ENCODE measurements around the gene NUP98.

NUP98 gene

DNA sequence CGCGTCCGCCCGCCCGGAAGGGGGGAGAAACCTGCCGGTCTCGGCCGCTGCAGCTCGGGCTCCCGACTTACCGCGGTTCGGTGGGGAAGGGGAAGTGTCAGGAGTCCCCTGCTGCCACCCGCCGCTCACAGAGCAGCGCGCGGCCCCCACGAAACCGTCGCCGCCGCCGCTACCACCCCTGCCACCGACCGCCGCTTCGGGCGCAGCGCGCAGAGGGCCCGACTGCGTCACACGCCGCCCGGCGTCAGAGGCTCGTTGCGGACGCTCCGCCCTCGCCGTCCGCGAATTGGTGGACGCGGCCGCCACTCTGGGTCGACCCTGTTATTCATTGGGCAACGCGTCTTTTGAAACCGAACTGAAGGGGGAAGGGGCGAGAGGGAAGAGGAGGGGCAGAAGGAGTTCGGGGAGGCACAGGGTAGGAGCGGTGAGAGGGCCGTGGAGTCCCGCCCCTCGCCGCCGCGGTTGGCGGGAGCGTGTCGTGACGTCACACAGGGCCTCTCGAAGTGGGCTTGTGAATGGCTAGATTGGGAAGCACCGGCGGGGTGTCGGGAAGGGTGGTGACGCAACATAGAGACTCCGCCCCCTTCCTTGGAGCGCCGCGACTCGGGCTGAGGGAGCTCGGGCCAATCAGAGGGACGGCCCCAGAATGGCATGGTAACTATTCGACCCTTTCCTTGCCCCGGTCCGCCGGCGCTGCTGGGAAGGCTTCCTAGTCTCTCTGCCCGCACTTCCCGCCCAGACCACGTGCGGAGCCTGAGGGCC, at the start of gene NUP98:
Gene NUP98, minus strand, starts transcription at position 226 of the 762 bp plus-strand sequence. CDS start 15,437 bp downstream, outside the sequence.
- Mint-ChIP-seq H3K36me3 (peaks cover 10% of the 10 kb centered on the region), H3K27ac (peak within 1 kb of the TSS; percentile 99), H3K9me3 (no peaks in the 10 kb centered on the region), H3K4me3 (peak within 1 kb of the TSS; percentile 99), H3K4me1 (peaks cover 45% of the 10 kb centered on the region), H3K27me3 (no peaks in the 10 kb centered on the region)

DNA sequence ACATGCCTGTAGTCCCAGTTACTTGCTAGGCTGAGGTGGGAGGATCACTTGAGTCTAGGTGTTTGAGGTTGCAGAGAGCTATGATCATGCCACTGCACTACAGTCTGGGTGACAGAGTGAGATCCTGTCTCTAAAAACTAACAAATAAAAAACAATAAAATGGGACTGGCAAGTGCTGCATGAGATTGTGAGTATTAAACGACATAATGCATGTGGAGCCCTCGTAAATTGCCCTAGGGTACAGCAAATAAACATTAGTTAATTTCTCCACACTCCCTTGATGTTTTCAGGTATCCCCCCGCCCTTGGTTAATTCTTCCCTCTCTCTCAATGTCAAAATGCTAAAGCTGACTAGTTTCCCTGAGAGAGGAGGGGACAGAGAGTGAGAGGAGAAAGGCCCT, 48.3 kb upstream of the NUP98 start:
- H3K36me3 Mint-ChIP-seq: no peaks in the 10 kb centered on the region
- peaks cover 51% of the 10 kb centered on the region for H3K4me1 Mint-ChIP-seq
- no peak overlapping the region for H3K4me3 Mint-ChIP-seq
- H3K27me3 Mint-ChIP-seq: no peaks in the 10 kb centered on the region
- no peak overlapping the region for H3K27ac Mint-ChIP-seq
- no peaks in the 10 kb centered on the region for H3K9me3 Mint-ChIP-seq

GRCh38 chr11:3845246-3845645, 47.9 kb upstream of the NUP98 start:
- Mint-ChIP-seq H3K36me3 (no peaks in the 10 kb centered on the region), H3K4me1 (peaks cover 51% of the 10 kb centered on the region), H3K4me3 (no peak overlapping the region), H3K9me3 (no peaks in the 10 kb centered on the region), H3K27me3 (no peaks in the 10 kb centered on the region), H3K27ac (no peak overlapping the region)

DNA sequence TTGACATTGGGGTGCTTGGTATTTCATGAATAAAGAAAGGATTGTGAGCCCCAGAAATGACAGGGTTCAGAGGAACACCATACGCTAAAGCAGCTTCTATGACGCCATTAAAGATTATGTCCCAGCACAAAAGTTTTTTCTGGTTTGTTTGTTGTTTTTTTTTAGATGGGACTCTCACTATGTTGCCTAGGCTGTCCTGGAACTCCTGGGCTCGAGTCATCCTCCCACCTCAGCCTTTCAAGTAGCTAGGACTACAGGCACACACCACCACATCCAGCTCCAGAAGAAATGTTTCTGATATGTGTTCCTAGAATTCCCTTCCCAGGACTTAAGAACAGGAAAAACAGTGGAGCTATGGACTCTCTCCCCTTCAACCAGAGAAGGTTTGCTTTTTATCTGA, 46.0 kb upstream of the NUP98 start:
- Mint-ChIP-seq H3K4me3 (peak overlapping the region; percentile 19), H3K27ac (peak overlapping the region; percentile 80)

DNA sequence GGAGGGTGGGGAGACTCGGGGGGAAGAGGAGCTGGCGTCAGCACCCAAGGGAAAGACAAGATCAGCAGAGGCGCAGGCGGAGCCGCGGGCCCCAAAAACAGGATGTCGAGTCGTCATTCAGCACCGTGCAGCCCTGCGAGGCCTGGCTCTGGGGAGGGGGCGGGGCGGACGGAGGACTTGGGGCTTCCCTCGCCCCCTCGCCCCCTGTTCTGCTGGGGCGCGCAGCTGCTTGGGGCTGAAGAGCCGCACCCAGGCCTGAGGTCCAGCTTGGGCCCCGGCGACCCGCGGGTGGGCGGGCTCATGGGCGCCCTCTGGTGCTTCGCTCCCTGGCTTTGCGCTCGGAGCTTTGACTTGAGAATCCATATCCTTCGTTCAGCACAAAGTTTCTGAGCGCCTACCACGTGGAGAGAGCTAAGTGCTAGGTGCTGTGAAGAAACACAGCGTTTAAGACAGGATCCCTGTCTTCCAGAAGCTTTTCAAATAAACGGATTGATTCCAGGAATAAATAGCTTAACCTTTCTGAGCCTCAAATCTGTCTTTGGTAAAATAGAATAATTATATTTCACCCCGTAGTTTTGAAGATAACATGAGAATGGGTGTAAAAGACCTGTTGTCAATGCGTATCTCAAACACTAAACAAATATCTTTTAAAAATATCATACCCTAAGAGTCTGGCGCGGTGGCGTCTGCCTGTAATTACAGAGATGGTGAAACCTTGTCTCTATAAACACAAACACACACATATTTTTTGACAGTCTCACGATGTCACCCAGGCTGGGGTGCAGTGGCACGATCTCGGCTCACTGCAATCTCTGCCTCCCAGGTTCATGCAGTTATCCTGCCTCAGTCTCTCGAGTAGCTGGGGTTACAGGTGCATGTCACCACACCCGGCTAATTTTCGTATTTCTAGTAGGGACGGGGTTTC, 44.3 kb upstream of the NUP98 start:
- peaks cover 12% of the 10 kb centered on the region for H3K36me3 Mint-ChIP-seq
- H3K4me3 Mint-ChIP-seq: peak overlapping the region; percentile 85
- H3K27ac Mint-ChIP-seq: peak overlapping the region; percentile 94
- H3K27me3 Mint-ChIP-seq: no peaks in the 10 kb centered on the region
- no peaks in the 10 kb centered on the region for H3K9me3 Mint-ChIP-seq
- peaks cover 54% of the 10 kb centered on the region for H3K4me1 Mint-ChIP-seq

More for the DNA sequence above, 46.0 kb upstream of the NUP98 start:
- Mint-ChIP-seq H3K27me3 (no peaks in the 10 kb centered on the region), H3K9me3 (no peaks in the 10 kb centered on the region), H3K4me1 (peaks cover 42% of the 10 kb centered on the region), H3K36me3 (peaks cover 7% of the 10 kb centered on the region)

GRCh38 chr11:3840870-3841425, 43.6 kb upstream of the NUP98 start, which contains the start of gene RHOG:
RHOG (minus strand) TSS chr11:3840959; CDS start chr11:3828138, 12,821 bp downstream.
- peaks cover 58% of the 10 kb centered on the region for H3K4me1 Mint-ChIP-seq
- peak within 1 kb of the TSS; percentile 91 for H3K4me3 Mint-ChIP-seq
- H3K27me3 Mint-ChIP-seq: no peaks in the 10 kb centered on the region
- peaks cover 12% of the 10 kb centered on the region for H3K36me3 Mint-ChIP-seq
- H3K9me3 Mint-ChIP-seq: no peaks in the 10 kb centered on the region
- peak within 1 kb of the TSS; percentile 94 for H3K27ac Mint-ChIP-seq

DNA sequence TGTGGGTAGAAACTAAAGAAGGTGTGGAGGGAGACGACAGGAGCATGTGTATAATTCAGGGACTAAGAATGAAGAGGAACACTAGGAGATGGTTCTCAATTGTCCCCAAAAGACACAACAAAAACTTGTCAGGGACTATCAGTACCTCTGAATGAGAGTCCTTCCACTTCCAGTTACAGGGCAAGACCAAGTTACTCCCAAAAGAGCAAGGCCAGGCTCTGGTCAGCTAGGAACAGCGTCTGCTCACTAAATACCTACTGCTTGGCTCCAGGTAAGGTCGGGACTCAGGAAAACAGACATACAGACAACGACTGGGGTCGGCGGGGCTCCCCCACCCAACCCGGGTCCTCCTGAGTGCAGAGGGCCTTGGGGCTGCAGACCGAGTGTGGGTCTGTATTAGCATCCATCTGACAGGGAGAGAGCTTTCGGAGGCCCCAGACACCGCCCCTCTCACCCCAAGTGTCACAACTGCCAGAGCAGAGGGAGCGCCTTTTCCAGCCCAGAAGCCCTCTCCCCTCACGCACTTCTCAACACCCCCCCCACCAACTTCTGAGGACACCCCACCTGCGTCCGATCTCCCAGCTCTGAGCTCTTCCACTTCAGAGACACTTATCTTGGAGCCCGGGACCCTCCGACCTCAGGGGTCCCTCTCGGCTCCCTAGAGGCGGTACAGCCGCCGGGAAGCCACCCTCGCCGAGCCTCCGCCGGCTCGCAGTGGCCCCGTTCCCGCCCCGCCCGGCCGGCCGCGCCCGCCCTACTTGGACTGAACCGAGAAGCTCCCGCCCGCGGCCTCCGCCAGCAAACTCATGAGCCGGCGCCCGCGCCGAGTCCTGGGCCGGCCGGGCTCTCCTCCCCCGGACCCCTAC, 42.9 kb upstream of the NUP98 start:
- peak overlapping the region; percentile 91 for H3K4me3 Mint-ChIP-seq
- H3K36me3 Mint-ChIP-seq: peaks cover 17% of the 10 kb centered on the region
- no peaks in the 10 kb centered on the region for H3K9me3 Mint-ChIP-seq
- peaks cover 58% of the 10 kb centered on the region for H3K4me1 Mint-ChIP-seq
- peak overlapping the region; percentile 94 for H3K27ac Mint-ChIP-seq
- H3K27me3 Mint-ChIP-seq: no peaks in the 10 kb centered on the region

DNA sequence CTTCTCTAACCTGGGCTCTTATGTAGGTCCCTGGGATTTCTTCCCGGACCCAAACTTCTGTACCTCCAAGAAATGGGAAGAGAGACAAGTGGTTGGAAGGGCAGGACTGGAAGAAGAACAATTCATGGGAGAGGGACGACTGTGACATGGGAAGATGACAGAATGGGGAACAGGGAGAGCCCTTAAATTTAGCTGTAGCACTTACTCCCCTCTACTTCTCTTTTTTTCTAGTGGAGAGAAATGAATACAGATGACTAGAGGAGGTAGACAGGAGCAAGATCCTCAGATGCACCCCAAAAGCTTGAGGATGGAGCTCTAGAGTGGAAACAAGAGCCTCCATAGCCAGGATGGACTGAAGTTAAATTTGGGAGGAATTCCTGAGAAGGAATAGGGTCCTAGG, 41.1 kb upstream of the NUP98 start:
- H3K27me3 Mint-ChIP-seq: no peaks in the 10 kb centered on the region
- H3K4me3 Mint-ChIP-seq: peak overlapping the region; percentile 91
- no peaks in the 10 kb centered on the region for H3K9me3 Mint-ChIP-seq
- peaks cover 62% of the 10 kb centered on the region for H3K4me1 Mint-ChIP-seq
- peak overlapping the region; percentile 95 for H3K27ac Mint-ChIP-seq
- peaks cover 26% of the 10 kb centered on the region for H3K36me3 Mint-ChIP-seq

GRCh38 chr11:3837793-3838192, 40.4 kb upstream of the NUP98 start:
- peaks cover 62% of the 10 kb centered on the region for H3K4me1 Mint-ChIP-seq
- H3K27me3 Mint-ChIP-seq: no peaks in the 10 kb centered on the region
- H3K9me3 Mint-ChIP-seq: no peaks in the 10 kb centered on the region
- peaks cover 26% of the 10 kb centered on the region for H3K36me3 Mint-ChIP-seq
- peak overlapping the region; percentile 95 for H3K27ac Mint-ChIP-seq
- H3K4me3 Mint-ChIP-seq: peak overlapping the region; percentile 91

DNA sequence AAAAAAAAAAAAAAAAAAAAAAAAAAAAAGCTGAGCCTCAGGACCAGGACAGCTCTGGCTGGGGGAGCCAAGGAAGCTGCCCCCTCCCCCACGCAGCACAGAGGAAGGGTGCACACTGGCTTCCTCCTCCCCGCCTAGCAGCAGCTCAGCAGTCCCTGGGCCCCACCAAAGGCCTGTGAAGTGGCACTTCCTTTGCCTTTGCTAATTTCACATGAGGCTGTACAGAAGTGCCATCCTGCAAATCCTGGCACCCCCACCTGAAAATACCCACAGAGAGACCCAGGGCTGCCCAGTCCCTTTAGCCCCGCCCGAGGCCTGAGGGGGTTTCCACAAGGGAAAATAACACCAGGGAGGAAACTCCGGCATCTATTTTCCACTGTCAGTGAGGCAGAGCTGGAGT, 39.5 kb upstream of the NUP98 start:
- peaks cover 65% of the 10 kb centered on the region for H3K4me1 Mint-ChIP-seq
- H3K9me3 Mint-ChIP-seq: no peaks in the 10 kb centered on the region
- peak overlapping the region; percentile 91 for H3K4me3 Mint-ChIP-seq
- no peaks in the 10 kb centered on the region for H3K27me3 Mint-ChIP-seq
- peaks cover 26% of the 10 kb centered on the region for H3K36me3 Mint-ChIP-seq
- peak overlapping the region; percentile 95 for H3K27ac Mint-ChIP-seq

GRCh38 chr11:3835751-3836150, 38.4 kb upstream of the NUP98 start:
- Mint-ChIP-seq H3K27me3 (no peaks in the 10 kb centered on the region), H3K4me3 (peak overlapping the region; percentile 91), H3K27ac (peak overlapping the region; percentile 96), H3K36me3 (peaks cover 33% of the 10 kb centered on the region), H3K4me1 (peaks cover 74% of the 10 kb centered on the region), H3K9me3 (no peaks in the 10 kb centered on the region)

- no peaks in the 10 kb centered on the region for H3K27me3 Mint-ChIP-seq
- no peaks in the 10 kb centered on the region for H3K9me3 Mint-ChIP-seq
- peaks cover 82% of the 10 kb centered on the region for H3K4me1 Mint-ChIP-seq
- H3K36me3 Mint-ChIP-seq: peaks cover 33% of the 10 kb centered on the region
- peak overlapping the region; percentile 91 for H3K4me3 Mint-ChIP-seq
- peak overlapping the region; percentile 96 for H3K27ac Mint-ChIP-seq
Measured at GRCh38 chr11:3834664-3835461, 37.5 kb upstream of the NUP98 start.

DNA sequence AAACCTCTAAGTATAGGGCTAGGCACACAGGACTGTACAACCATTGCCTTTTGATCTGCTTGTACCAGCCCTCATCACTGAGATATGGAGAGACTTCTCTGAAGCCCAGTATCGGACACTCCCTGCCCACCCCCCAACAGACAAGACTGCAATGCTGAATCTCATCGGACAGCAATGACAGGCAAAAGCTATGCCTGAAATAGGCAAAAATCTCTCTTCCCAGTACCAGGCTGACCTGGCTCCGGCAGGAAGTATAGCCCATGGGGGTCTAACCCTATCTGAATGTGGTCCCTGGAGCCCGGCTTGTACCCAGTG, 37.0 kb upstream of the NUP98 start:
- H3K4me3 Mint-ChIP-seq: peak overlapping the region; percentile 91
- peaks cover 82% of the 10 kb centered on the region for H3K4me1 Mint-ChIP-seq
- H3K36me3 Mint-ChIP-seq: peaks cover 30% of the 10 kb centered on the region
- H3K9me3 Mint-ChIP-seq: no peaks in the 10 kb centered on the region
- peak overlapping the region; percentile 96 for H3K27ac Mint-ChIP-seq
- H3K27me3 Mint-ChIP-seq: no peaks in the 10 kb centered on the region

GRCh38 chr11:3833449-3833848, 36.1 kb upstream of the NUP98 start:
- Mint-ChIP-seq H3K4me3 (peak overlapping the region; percentile 91), H3K4me1 (peaks cover 80% of the 10 kb centered on the region), H3K36me3 (peaks cover 28% of the 10 kb centered on the region)

More at GRCh38 chr11:3833449-3833848, 36.1 kb upstream of the NUP98 start:
- no peaks in the 10 kb centered on the region for H3K9me3 Mint-ChIP-seq
- H3K27ac Mint-ChIP-seq: peak overlapping the region; percentile 96
- H3K27me3 Mint-ChIP-seq: no peaks in the 10 kb centered on the region

Data from activated naive CD4-positive, alpha-beta T cell treated with anti-CD3 and anti-CD28 coated beads, Interleukin-2, amount 50 U/mL, for 24 hours (primary cell).